ENCODE results near the gene SLC30A2. TPM values are rescaled to one million over a fixed set of nuclear protein-coding genes. Genes with fewer than 3 reads are reported as not detected.

Gene SLC30A2
- total and polyA plus RNA-seq, 9 of the 15 experiments (the other 6 are each of a cell fraction or from before 2014, with no cell fraction given), result 0.01 to 0.18 (median 0.06) TPM; not detected in 3

- TF ChIP-seq CBX2 (IDR thresholded peaks at IDR 0.05; ENCODE audit: insufficient read depth, low read length, poor library complexity, severe bottlenecking) (no peak), MBD1 (CRISPR knock-in tag; IDR thresholded peaks at IDR 0.05) (no peak), CBFB (CRISPR knock-in tag; IDR thresholded peaks at IDR 0.05) (no peak), RBM25 (IDR thresholded peaks at IDR 0.05; ENCODE audit: low read depth, low read length, severe bottlenecking) (no peak), ATF6 (CRISPR knock-in tag; IDR thresholded peaks at IDR 0.05) (no peak), PHF20 (IDR thresholded peaks at IDR 0.05; ENCODE audit: partially characterized antibody) (peak; percentile 11), NONO (IDR thresholded peaks at IDR 0.05; ENCODE audit: low read depth in 2 of 2, low read length in 1 of 2) (no peak), MAFF (IDR thresholded peaks at IDR 0.05; ENCODE audit: low read length) (no peak), ZNF717 (CRISPR knock-in tag; IDR thresholded peaks at IDR 0.05) (0 out of 2 replicates have a peak, but pooled peaks have one; percentile 16), ARID3B (CRISPR knock-in tag; IDR thresholded peaks at IDR 0.05; ENCODE audit: borderline replicate concordance) (peak; percentile 72; the same call in 1 of the 2 replicates), NFE2L1 (tag; IDR thresholded peaks at IDR 0.05; ENCODE audit: borderline replicate concordance, low read depth) (peak; percentile 36; the same call in 1 of the 2 replicates), BMI1 (IDR thresholded peaks at IDR 0.05; ENCODE audit: low read length) (no peak), SETDB1 (IDR thresholded peaks at IDR 0.05; ENCODE audit: low read length) (no peak), SMAD2 (IDR thresholded peaks at IDR 0.05; ENCODE audit: low read depth, low read length) (no peak), POLR2G (IDR thresholded peaks at IDR 0.05; ENCODE audit: low read depth, low read length) (no peak), SRSF9 (IDR thresholded peaks at IDR 0.05; ENCODE audit: borderline replicate concordance, low read depth, low read length) (no peak), BRF2 (IDR thresholded peaks at IDR 0.05; ENCODE audit: borderline replicate concordance, insufficient read depth, insufficient read length) (no peak), PCBP2 (IDR thresholded peaks at IDR 0.05; ENCODE audit: low read depth, low read length, poor library complexity, severe bottlenecking) (no peak), ZNF324 (CRISPR knock-in tag; IDR thresholded peaks at IDR 0.05) (peak; percentile 56; the same call in 1 of the 2 replicates), ZNF347 (CRISPR knock-in tag; IDR thresholded peaks at IDR 0.05; ENCODE audit: low read depth) (no peak), TARDBP (IDR thresholded peaks at IDR 0.05) (no peak)
Observed at GRCh38 chr1:26049531-26050247, 3.8 kb upstream of the SLC30A2 start (continued).
